Muscle of back (tissue), 10 donors: Measurements from ENCODE around the gene TMEM203. TPM values are rescaled to one million over a fixed set of nuclear protein-coding genes. Genes with fewer than 3 reads are reported as not detected.

Experiments
- polyA plus RNA-seq, 10 donors: library from polyadenylated mRNA; unstranded; fragments of 120-200 nt; gene quantifications; one replicate each; pipeline ENCODE4 v1.2.1, GENCODE V29; 2013; ENCODE audit not compliant: insufficient read length in 10 of 10

The TMEM203 gene
- polyA plus RNA-seq, 10 donors, result 30.3 to 36.7 (median 32.2) TPM

Other genes with a start within 250 kb of the TMEM203 start
- 10 to 100 TPM in 8 of 10 donors, 1 to 10 TPM in 2; 2.3 to 36.3 (median 17.1) TPM for gene PTGDS, start 228.1 kb downstream of the TMEM203 start, polyA plus RNA-seq
- 1 to 10 TPM in 3 of 10 donors, under 1 TPM in 7; 0.14 to 1.1 (median 0.66) TPM for gene LCNL1, start 222.7 kb downstream of the TMEM203 start, polyA plus RNA-seq
- gene PAXX, start 213.2 kb downstream of the TMEM203 start, polyA plus RNA-seq, result 10 to 100 TPM; 11.8 to 28.5 (median 21.6) TPM
- gene CLIC3, start 209.1 kb downstream of the TMEM203 start, polyA plus RNA-seq, result 1 to 10 TPM in 2 of 10 donors, under 1 TPM in 6, not detected in 2; 0.28 to 4.7 (median 0.54) TPM
- gene ABCA2, start 177.4 kb downstream of the TMEM203 start, polyA plus RNA-seq, result 10 to 100 TPM; 11.5 to 18.7 (median 16.7) TPM
- gene FUT7, start 173.6 kb downstream of the TMEM203 start, polyA plus RNA-seq, result under 1 TPM in 4 of 10 donors, not detected in 6; 0.10 to 0.48 (median 0.12) TPM
- gene NPDC1, start 159.5 kb downstream of the TMEM203 start, polyA plus RNA-seq, result 10 to 100 TPM; 28.5 to 53.0 (median 38.4) TPM
- 10 to 100 TPM in 6 of 10 donors, 1 to 10 TPM in 4; 7.5 to 16.5 (median 12.1) TPM for gene ENTPD2, start 151.6 kb downstream of the TMEM203 start, polyA plus RNA-seq
- gene SAPCD2, start 135.1 kb downstream of the TMEM203 start, polyA plus RNA-seq, result 1 to 10 TPM; 1.9 to 7.1 (median 3.9) TPM
- 1 to 10 TPM; 1.5 to 3.0 (median 2.0) TPM for gene UAP1L1, start 128.1 kb downstream of the TMEM203 start, polyA plus RNA-seq
- gene MAN1B1, start 118.7 kb downstream of the TMEM203 start, polyA plus RNA-seq, result 10 to 100 TPM; 31.3 to 54.4 (median 41.1) TPM
- gene DPP7, start 90.9 kb downstream of the TMEM203 start, polyA plus RNA-seq, result 10 to 100 TPM; 21.9 to 43.1 (median 28.8) TPM
- under 1 TPM in 2 of 10 donors, not detected in 8; 0.07 TPM for gene GRIN1, start 66.5 kb downstream of the TMEM203 start, polyA plus RNA-seq
- gene LRRC26, start 35.6 kb downstream of the TMEM203 start, polyA plus RNA-seq, result not detected
- not detected for gene TMEM210, start 33.6 kb downstream of the TMEM203 start, polyA plus RNA-seq
- gene ANAPC2, start 17.1 kb downstream of the TMEM203 start, polyA plus RNA-seq, result 10 to 100 TPM; 21.2 to 36.5 (median 29.2) TPM
- 10 to 100 TPM; 38.2 to 72.0 (median 49.6) TPM for gene SSNA1, start 17.0 kb downstream of the TMEM203 start, polyA plus RNA-seq
- 10 to 100 TPM in 2 of 10 donors, 1 to 10 TPM in 8; 5.8 to 10.9 (median 7.8) TPM for gene TPRN, start 4.9 kb downstream of the TMEM203 start, polyA plus RNA-seq
- 10 to 100 TPM in 1 of 10 donors, 1 to 10 TPM in 9; 3.8 to 10.6 (median 6.9) TPM for gene NDOR1, start 52 bp upstream of the TMEM203 start, polyA plus RNA-seq
- 1 to 10 TPM; 1.8 to 4.5 (median 2.4) TPM for gene RNF208, start 16.6 kb upstream of the TMEM203 start, polyA plus RNA-seq
- 1 to 10 TPM in 9 of 10 donors, under 1 TPM in 1; 0.93 to 3.3 (median 2.0) TPM for gene CYSRT1, start 19.5 kb upstream of the TMEM203 start, polyA plus RNA-seq
- gene RNF224, start 21.9 kb upstream of the TMEM203 start, polyA plus RNA-seq, result 1 to 10 TPM in 7 of 10 donors, under 1 TPM in 3; 0.80 to 3.4 (median 1.5) TPM
- gene SLC34A3, start 25.3 kb upstream of the TMEM203 start, polyA plus RNA-seq, result 1 to 10 TPM in 5 of 10 donors, under 1 TPM in 5; 0.29 to 2.0 (median 0.89) TPM
- 100 to 1,000 TPM; 125 to 258 (median 160) TPM for gene TUBB4B, start 35.6 kb upstream of the TMEM203 start, polyA plus RNA-seq
- under 1 TPM in 7 of 10 donors, not detected in 3; 0.16 to 0.62 (median 0.32) TPM for gene STPG3, start 45.6 kb upstream of the TMEM203 start, polyA plus RNA-seq
- 10 to 100 TPM; 39.3 to 55.4 (median 45.0) TPM for gene NELFB, start 49.7 kb upstream of the TMEM203 start, polyA plus RNA-seq
- 1 to 10 TPM; 3.9 to 7.8 (median 5.6) TPM for gene TOR4A, start 72.1 kb upstream of the TMEM203 start, polyA plus RNA-seq
- 1 to 10 TPM; 2.9 to 7.5 (median 4.8) TPM for gene NRARP, start 96.6 kb upstream of the TMEM203 start, polyA plus RNA-seq
- 10 to 100 TPM in 3 of 10 donors, 1 to 10 TPM in 7; 8.2 to 14.1 (median 9.3) TPM for gene EXD3, start 217.5 kb upstream of the TMEM203 start, polyA plus RNA-seq
- 1 to 10 TPM; 1.1 to 2.6 (median 1.9) TPM for gene NOXA1, start 217.7 kb upstream of the TMEM203 start, polyA plus RNA-seq
- gene ENTPD8, start 235.7 kb upstream of the TMEM203 start, polyA plus RNA-seq, result under 1 TPM; 0.17 to 0.71 (median 0.32) TPM